Measurements from ENCODE around the gene CCDC90B.
"Not testable (repeated sequence)": the region's sequence is repeated elsewhere in the genome, so short reads cannot be mapped to it uniquely, and the experiment has no call there.

The CCDC90B gene

DNA sequence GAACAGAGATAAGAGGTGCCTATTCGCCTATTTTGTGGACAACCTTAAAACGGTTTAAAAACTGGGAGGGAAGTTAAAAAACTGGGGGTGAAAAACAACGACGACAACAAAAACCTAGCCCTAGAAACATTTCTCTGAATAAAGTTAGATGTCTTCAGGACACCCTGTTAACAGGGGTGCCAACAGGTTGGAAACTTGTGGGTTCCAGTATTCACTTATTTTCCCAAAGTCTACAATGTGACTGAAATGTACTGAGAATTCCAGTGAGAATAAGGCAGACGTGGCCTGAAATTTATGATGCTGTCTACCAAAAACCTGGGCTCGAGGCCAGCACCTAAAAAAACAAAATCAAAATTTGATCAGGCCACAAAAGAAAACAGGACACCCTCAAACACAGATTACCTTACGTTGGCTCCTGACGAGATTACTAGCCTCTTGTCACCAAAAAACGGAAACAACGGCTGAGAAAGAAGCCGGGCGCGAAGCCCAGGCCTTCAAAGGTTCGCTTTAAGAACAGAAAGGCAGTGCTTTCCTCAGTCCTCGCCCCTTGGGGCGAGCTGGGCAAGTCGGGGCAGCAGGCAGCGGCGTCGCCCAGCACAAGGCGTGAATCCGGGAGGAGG lies 906 bp downstream of the CCDC90B start:
- DNase-seq, result no peak

- DNase-seq, result no peak
Observed at GRCh38 chr11:83284501-83285150, 1.5 kb downstream of the CCDC90B start.

- no peak for DNase-seq
Observed at GRCh38 chr11:83282084-83282716, 4.0 kb downstream of the CCDC90B start.

GRCh38 chr11:83280256-83280655 lies 5.9 kb downstream of the CCDC90B start:
- DNase-seq, result no peak

DNA sequence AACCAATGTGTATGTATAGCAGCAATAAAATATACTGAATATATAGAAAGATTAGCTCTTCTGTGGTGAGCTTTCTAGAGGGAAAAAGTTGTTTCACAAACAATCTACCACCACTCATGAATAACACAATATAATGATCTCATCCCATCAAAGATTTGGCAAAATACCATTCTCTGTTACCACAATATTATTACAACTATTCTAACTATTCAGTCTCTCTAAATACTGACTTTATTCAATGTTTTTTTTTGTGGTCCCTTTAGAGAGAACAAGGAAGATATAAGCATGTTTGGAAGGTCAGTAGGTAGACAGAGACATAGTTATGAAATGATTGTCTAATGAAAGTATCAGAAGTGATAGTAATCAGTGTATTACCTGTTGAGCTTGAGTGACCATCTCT lies 7.8 kb downstream of the CCDC90B start:
- DNase-seq, result no peak

- DNase-seq, result no peak
Observed at GRCh38 chr11:83275888-83276641, 10.1 kb downstream of the CCDC90B start.

GRCh38 chr11:83272627-83273026 lies 13.5 kb downstream of the CCDC90B start:
- DNase-seq, result peak; percentile 55

DNA sequence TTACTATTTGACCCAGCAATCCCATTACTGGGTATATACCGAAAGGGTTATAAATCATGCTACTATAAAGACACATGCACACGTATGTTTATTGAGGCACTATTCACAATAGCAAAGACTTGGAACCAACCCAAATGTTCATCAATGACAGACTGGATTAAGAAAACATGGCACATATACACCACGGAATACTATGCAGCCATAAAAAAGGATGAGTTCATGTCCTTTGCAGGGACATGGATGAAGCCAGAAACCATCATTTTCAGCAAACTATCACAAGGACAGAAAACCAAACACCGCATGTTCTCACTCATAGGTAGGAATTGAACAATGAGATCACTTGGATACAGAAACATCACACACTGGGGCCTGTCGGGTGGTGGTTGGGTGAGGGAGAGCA lies 14.4 kb downstream of the CCDC90B start:
- not testable (repeated sequence) for DNase-seq

GRCh38 chr11:83269080-83269479 lies 17.1 kb downstream of the CCDC90B start:
- not testable (repeated sequence) for DNase-seq

- no peak for DNase-seq
Observed at GRCh38 chr11:83265331-83265730, 20.8 kb downstream of the CCDC90B start.

DNA sequence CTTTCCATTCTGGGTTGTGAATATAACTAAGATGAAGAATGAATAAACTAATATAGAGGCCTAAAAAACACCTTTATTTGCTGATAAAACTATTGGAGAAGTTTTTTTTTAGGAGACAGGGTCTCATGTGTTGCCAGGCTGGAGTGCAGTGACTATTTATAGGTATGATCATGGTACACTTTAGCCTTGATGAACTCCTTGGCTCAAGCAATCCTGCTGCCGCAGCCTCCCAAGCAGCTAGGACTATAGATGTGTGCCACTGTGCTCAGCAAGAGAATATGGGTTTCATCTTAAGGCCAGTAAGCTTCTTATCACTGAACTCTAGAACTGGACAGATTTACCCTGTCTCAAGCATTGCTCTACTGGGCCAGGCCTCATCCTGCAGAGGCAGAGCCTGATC lies 26.6 kb downstream of the CCDC90B start:
- no peak for DNase-seq

GRCh38 chr11:83257761-83258168 lies 28.4 kb downstream of the CCDC90B start:
- DNase-seq, result no peak

GRCh38 chr11:83256602-83257340 lies 29.4 kb downstream of the CCDC90B start:
- DNase-seq, result no peak

DNA sequence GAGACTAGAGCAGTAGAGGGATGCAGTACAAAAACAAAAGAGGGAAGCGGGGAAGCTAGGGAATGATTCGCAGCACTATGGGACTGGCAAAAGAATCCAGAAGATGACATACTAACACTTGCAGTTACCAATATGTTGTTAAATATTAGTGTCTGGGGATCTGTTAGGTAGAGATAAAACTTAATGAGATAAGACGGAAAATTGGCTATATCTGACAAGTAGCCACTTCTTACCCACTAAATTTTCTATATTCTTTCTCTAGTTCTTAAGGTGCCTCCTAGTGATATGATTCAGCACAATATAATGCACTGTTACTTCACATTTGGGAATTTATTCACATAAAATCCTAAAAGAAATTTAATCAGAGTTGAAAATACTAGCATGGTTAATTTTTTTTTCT lies 30.8 kb downstream of the CCDC90B start:
- no peak for DNase-seq

- no peak for DNase-seq
Observed at GRCh38 chr11:83252941-83253340, 33.2 kb downstream of the CCDC90B start.

DNA sequence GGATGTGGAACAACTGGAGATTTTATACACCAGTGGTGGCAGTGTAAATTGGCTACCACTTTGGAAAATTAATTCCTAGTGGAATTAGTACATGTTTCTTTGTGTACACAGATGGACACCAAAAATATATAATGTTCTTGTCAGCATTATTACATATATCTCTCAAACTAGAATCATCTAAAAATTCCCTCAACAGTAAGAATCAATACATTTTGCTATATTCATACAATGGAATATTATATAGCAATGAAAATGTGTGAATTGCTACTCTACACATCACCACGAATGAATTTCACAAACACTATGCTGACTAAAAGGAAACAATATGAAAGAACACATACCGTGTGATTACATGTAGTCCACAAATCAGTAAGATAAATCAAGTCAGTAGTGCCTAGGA lies 33.9 kb downstream of the CCDC90B start:
- no peak for DNase-seq

- peak; percentile 3 for DNase-seq
Observed at GRCh38 chr11:83249972-83250593, 36.1 kb downstream of the CCDC90B start.

GRCh38 chr11:83249445-83249844 lies 36.7 kb downstream of the CCDC90B start:
- DNase-seq, result no peak

DNA sequence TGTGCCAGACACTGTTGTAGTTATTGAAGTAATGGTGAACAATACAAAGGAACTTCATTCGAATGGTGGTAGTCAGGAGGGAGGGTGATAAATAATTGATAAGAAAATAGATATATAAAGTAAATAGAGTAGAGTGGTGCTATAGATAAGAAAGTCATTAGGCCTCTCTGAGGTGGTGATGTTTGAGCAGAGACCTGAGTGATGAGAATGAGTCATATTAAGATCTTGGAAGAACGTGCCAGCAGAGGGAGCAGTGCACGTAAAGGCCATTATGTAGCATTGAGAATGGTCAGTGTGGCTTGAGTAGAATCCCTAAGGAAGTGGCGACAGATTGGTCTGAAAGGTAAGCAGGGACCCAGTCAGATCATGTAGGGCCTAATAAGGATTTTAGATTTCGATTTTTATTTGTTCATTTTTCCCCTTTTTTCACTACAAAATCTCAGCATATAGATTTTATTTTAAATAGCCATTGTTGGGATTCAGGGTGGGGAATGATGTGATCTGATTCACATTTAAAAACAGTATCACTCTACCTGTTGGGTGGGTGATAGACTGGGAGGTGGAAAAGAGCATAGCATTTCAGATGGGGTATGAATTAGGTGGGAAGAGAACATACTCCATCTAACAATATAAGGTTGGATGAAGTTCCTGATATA lies 44.7 kb downstream of the CCDC90B start:
- DNase-seq, result peak; percentile 58

DNA sequence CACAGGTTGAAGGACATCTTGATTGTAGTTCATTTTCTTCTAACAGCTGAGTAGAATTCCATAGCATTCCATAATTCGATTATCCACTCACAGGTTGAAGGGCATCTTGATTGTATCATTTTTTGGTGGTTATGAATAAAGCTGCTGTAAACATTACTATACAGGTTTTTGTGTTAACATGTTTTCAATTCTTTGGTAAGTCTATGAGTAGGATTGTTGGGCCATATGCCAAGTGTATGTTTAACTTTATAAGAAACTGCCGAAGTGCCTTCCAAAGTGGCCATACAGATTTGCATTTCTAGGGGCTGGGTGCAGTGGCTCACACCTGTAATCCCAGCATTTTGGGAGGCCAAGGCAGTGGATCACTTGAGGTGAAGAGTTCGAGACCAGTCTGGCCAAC lies 48.1 kb downstream of the CCDC90B start:
- no peak for DNase-seq

DNA sequence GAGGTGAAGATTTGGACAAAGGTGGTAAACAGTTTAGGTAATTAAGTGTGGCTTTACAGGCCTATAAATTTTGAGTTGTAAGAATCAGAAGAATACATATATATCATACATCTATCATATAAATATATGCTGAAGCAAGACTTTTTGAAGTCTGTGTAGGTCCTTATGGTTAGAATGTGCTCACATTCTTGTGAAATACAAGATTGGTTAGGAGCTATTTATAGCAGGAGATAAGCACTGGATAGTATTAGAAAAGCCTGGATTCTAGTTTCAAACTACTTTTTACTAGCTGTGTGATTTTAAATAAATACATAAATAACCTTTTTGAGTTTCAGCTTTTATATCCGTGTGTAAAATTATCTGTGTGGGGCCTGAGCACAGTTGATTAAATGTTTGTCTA lies 50.3 kb downstream of the CCDC90B start:
- DNase-seq, result no peak

DNA sequence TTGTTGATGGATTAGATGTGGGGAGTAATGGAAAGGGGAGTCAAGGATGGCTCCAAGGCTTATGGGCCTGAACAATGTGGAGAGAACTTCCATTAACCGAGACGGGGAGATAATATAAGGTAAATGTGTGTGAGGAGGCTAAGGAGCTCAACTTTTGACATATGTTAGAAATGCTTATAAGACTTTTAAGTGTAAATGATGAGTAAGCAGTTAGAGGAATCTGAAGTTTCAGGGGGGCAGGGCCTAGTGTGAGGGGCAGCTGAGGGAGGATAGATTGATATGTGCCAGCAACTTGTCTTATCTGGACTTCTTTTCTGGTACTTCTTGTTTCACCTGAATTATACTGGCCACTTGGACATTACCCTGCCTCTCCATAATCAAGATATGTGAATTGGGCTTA lies 62.7 kb downstream of the CCDC90B start:
- DNase-seq, result no peak

Data from amniotic stem cell (primary cell).